HepG2 (cell line): Measurements from ENCODE around the gene SMC6. TPM values are rescaled to one million over a fixed set of nuclear protein-coding genes. Genes with fewer than 3 reads are reported as not detected.
A peak's percentile ranks its signal among the peaks of the same experiment; 100 is the strongest.

Experiments used
- ATAC-seq: fragments of 200-7000 bp; cut with Tn5 transposase; 3 replicates; pipeline ENCODE4 v1.9.1; 2020; ENCODE audit warnings: mild to moderate bottlenecking, moderate library complexity
- BruUV-seq: library from RNA; stranded (reverse); fragments of 400-500 nt; replicated peaks from 2 replicates; lab custom pipeline; 2021; lab: Mats Ljungman, UMichigan
- CTCF ChIA-PET: fragments of 300-600 bp; formaldehyde crosslinking; extraction: SDS; loops from one replicate; lab custom pipeline; 2021; ENCODE audit warnings: low total read pairs, inconsistent platforms, low intra/inter-chr PET ratio; lab: Yijun Ruan, JAX
- POLR2A ChIA-PET: fragments of 350-600 bp; sonication (Branson Sonifier 250); formaldehyde crosslinking; loops from one replicate; lab custom pipeline; 2020; ENCODE audit warnings: antibody characterized with exemption, inconsistent platforms; lab: Yijun Ruan, JAX
- DNase-seq: peaks from one replicate; pipeline ENCODE4 v3.0.0-alpha.2; 2015; ENCODE audit warnings: low spot score
- FAIRE-seq: peaks from 3 replicates; lab custom pipeline; 2011; peaks lifted over from hg19 to GRCh38; lab: Jason Lieb, UNC
- H2AFZ ChIP-seq: one replicate; pipeline ENCODE4 v1.6.1; 2011; ENCODE audit warnings: low read length, inconsistent platforms
- H3K27ac ChIP-seq: fragments of 300-600 bp; 3 replicates; pipeline ENCODE4 v1.8.0; 2011; ENCODE audit warnings: mixed run types, mild to moderate bottlenecking, mixed read lengths, low read length, inconsistent platforms; ENCODE audit not compliant: insufficient read depth; ENCODE audit errors: extremely low read length
- H3K27me3 ChIP-seq, 2 experiments: fragments of 200-600 bp in 1 of 2; 2 replicates in 1 of 2; 3 replicates in 1 of 2; pipeline versions ENCODE4 v1.6.0 to v1.8.0; 2011; ENCODE audit warnings: low read length in 2 of 2, mild to moderate bottlenecking in 2 of 2, moderate library complexity in 2 of 2, inconsistent platforms in 1 of 2; ENCODE audit not compliant: insufficient read depth in 2 of 2, control insufficient read depth in 1 of 2
- H3K36me3 ChIP-seq, 2 experiments: fragments of 200-600 bp in 1 of 2; replicated peaks in 1 of 2; 2 replicates in 1 of 2; 3 replicates in 1 of 2; pipeline versions ENCODE4 v1.5.1 to v1.8.0; 2011; ENCODE audit warnings: low read length in 2 of 2, inconsistent platforms in 1 of 2; ENCODE audit not compliant: insufficient read depth in 2 of 2, control insufficient read depth in 1 of 2
- H3K4me1 ChIP-seq: 2 replicates; pipeline ENCODE4 v1.5.1; 2012; ENCODE audit warnings: low read length, inconsistent platforms; ENCODE audit not compliant: insufficient read depth
- H3K4me2 ChIP-seq: 2 replicates; pipeline ENCODE4 v1.6.0; 2011; ENCODE audit warnings: low read depth, low read length, inconsistent platforms
- H3K4me3 ChIP-seq, 3 experiments: fragments of 200-600 bp in 1 of 3; sonication (generic), shearing (Covaris generic) in 1 of 3; replicated peaks in 1 of 3; 2 replicates each; pipeline ENCODE4 v1.5.1; 2011 to 2016; ENCODE audit warnings: low read length in 3 of 3, inconsistent platforms in 2 of 3, low read depth in 2 of 3, mild to moderate bottlenecking in 2 of 3, control low read depth in 1 of 3, mixed read lengths in 1 of 3; ENCODE audit not compliant: insufficient read depth in 1 of 3
- H3K79me2 ChIP-seq: one replicate; pipeline ENCODE4 v1.6.1; 2011; ENCODE audit warnings: low read length, inconsistent platforms; ENCODE audit not compliant: insufficient read depth
- H3K9ac ChIP-seq: 2 replicates; pipeline ENCODE4 v1.6.0; 2011; ENCODE audit warnings: mild to moderate bottlenecking, low read depth, low read length, inconsistent platforms; ENCODE audit not compliant: insufficient read depth
- H3K9me3 ChIP-seq: 2 replicates; pipeline ENCODE4 v1.5.1; 2012; ENCODE audit warnings: mild to moderate bottlenecking, low read length
- H4K20me1 ChIP-seq: 2 replicates; pipeline ENCODE4 v1.6.0; 2011; ENCODE audit warnings: inconsistent platforms, mild to moderate bottlenecking, low read length, moderate library complexity; ENCODE audit not compliant: insufficient read depth
- CAMTA2 ChIP-seq: sonication (generic); formaldehyde crosslinking; IDR thresholded peaks from 2 replicates; pipeline ENCODE4 v1.4.0; 2020; ENCODE audit warnings: mild to moderate bottlenecking, missing genetic modification reagents, borderline replicate concordance
- CEBPB ChIP-seq: IDR thresholded peaks from 2 replicates; pipeline ENCODE4 v1.6.1; 2011; ENCODE audit warnings: low read depth, low read length, improper control_type of control experiment, borderline replicate concordance
- KDM1A ChIP-seq: IDR thresholded peaks from 2 replicates; pipeline ENCODE4 v1.6.1; 2016; ENCODE audit warnings: missing compliant biosample characterization
- ZNF142 ChIP-seq: sonication (generic); formaldehyde crosslinking; IDR thresholded peaks from 2 replicates; pipeline ENCODE4 v1.4.0; 2020; ENCODE audit warnings: missing genetic modification reagents
- ZNF335 ChIP-seq: sonication (generic); formaldehyde crosslinking; IDR thresholded peaks from 2 replicates; pipeline ENCODE4 v1.4.0; 2020; ENCODE audit warnings: missing genetic modification reagents
- ZNF430 ChIP-seq: sonication (generic); formaldehyde crosslinking; IDR thresholded peaks from 2 replicates; pipeline ENCODE4 v1.9.0; 2021; ENCODE audit warnings: mild to moderate bottlenecking, missing genetic modification reagents
- ZNF446 ChIP-seq: sonication (generic); formaldehyde crosslinking; IDR thresholded peaks from 2 replicates; pipeline ENCODE4 v1.5.0; 2020; ENCODE audit warnings: mild to moderate bottlenecking, missing genetic modification reagents
- ZSCAN29 ChIP-seq: sonication (generic); formaldehyde crosslinking; conservative IDR thresholded peaks from 2 replicates; pipeline ENCODE4 v1.4.0; 2020; ENCODE audit warnings: mild to moderate bottlenecking, missing genetic modification reagents
- WGBS: methylation state at CpG from one replicate; pipeline ENCODE4 v1.1.6; 2017; ENCODE audit warnings: low lambda C conversion rate; 5-methylcytosine and 5-hydroxymethylcytosine counted together
- in situ Hi-C: cut with HindIII; loops from 2 replicates; pipeline ENCODE4 v1.10.0; 2017; ENCODE audit warnings: low pct_unique_long_range_greater_than_20kb; ENCODE audit not compliant: extremely low pct_ligation_motif_present
- intact Hi-C: fragments of 100-400 bp; cut with micrococcal nuclease; formaldehyde crosslinking; loops from one replicate; pipeline ENCODE4 v1.10.0; 2022; ENCODE audit not compliant: unreplicated experiment
- polyA plus RNA-seq, 8 experiments: library from polyadenylated mRNA; depleted of rRNA in 3 of 8; stranded (reverse) in 7 of 8; unstranded in 1 of 8; fragments of >200 nt; fragmentation: Illumina TruSeq in 4 of 8; extraction: Trizol in 4 of 8; gene quantifications; 2 replicates each; pipeline versions ENCODE4 v1.2.1 to v1.2.3, GENCODE V29; 2011 to 2016; ENCODE audit warnings: low read depth in 4 of 8, missing spikeins in 1 of 8, mixed read lengths in 1 of 8; ENCODE audit not compliant: insufficient read depth in 1 of 8
- total RNA-seq, 5 experiments: library from RNA; depleted of rRNA; stranded (reverse); fragments of >200 nt; fragmentation: Illumina TruSeq; extraction: Trizol; gene quantifications; 2 replicates each; pipeline ENCODE4 v1.2.3, GENCODE V29; 2016; ENCODE audit warnings: low read depth in 1 of 5
- TF ChIP-seq, protein P1 (sequence below): sonication (generic); formaldehyde crosslinking; IDR thresholded peaks from 2 replicates; pipeline ENCODE4 v1.4.0; 2020; ENCODE audit warnings: missing genetic modification reagents
- TF ChIP-seq, protein P2 (sequence below): sonication (generic); formaldehyde crosslinking; IDR thresholded peaks from 2 replicates; pipeline ENCODE4 v1.8.0; 2022; ENCODE audit warnings: low read depth, missing genetic modification reagents

The SMC6 gene
- total and polyA plus RNA-seq, 2 of the 13 experiments (the other 11 are each of a cell fraction or from before 2014, with no cell fraction given) = 18.9 to 55.3 TPM

GRCh38 chr2:17729880-17730279 lies 23.7 kb downstream of the SMC6 start:
- TSS peak; percentile 30 for BruUV-seq
- peak; percentile 66; the same call in 1 of the 2 replicates for TF ChIP-seq CEBPB
- TF ChIP-seq CAMTA2 (CRISPR knock-in tag) = no peak
- no peak overlapping the region for H3K9ac ChIP-seq
- H3K4me1 ChIP-seq = no peaks in the 10 kb centered on the region
- peaks cover 8 to 48% of the 10 kb centered on the region in 2 experiments for H3K36me3 ChIP-seq
- intact Hi-C loops = no loop called here
- 92% methylated on average over 2 of the region's 2 CpGs for WGBS
- no peaks in the 10 kb centered on the region for H3K79me2 ChIP-seq
- no peaks in the 10 kb centered on the region for H4K20me1 ChIP-seq
- H2AFZ ChIP-seq = no peak overlapping the region
- no peaks in the 10 kb centered on the region for H3K9me3 ChIP-seq
- no peak overlapping the region for H3K4me2 ChIP-seq
- no peak for ATAC-seq
- H3K27me3 ChIP-seq = no peaks in the 10 kb centered on the region
- ChIA-PET POLR2A (no interaction called here), CTCF (no interaction called here)
- no peak for FAIRE-seq
- H3K4me3 ChIP-seq = no peak overlapping the region
- no peak overlapping the region for H3K27ac ChIP-seq
- no peak for DNase-seq
- in situ Hi-C loops = no loop called here

GRCh38 chr2:17728210-17728609 lies 25.4 kb downstream of the SMC6 start:
- intact Hi-C loops (no loop called here), in situ Hi-C loops (no loop called here)
- DNase-seq (no peak), ATAC-seq (no peak), FAIRE-seq (no peak)
- H3K4me3 ChIP-seq = no peak overlapping the region
- H3K9ac ChIP-seq = no peak overlapping the region
- no peak overlapping the region for H3K27ac ChIP-seq
- WGBS = 97% methylated on average over 6 of the region's 6 CpGs
- ChIA-PET POLR2A (no interaction called here), CTCF (no interaction called here)
- peaks cover 8 to 47% of the 10 kb centered on the region in 2 experiments for H3K36me3 ChIP-seq
- H2AFZ ChIP-seq = no peak overlapping the region
- no TSS peak for BruUV-seq
- H3K4me2 ChIP-seq = no peak overlapping the region
- H4K20me1 ChIP-seq = no peaks in the 10 kb centered on the region
- no peaks in the 10 kb centered on the region for H3K79me2 ChIP-seq
- H3K9me3 ChIP-seq = no peaks in the 10 kb centered on the region
- H3K27me3 ChIP-seq = no peaks in the 10 kb centered on the region
- H3K4me1 ChIP-seq = no peaks in the 10 kb centered on the region
- TF ChIP-seq, protein P1, sequence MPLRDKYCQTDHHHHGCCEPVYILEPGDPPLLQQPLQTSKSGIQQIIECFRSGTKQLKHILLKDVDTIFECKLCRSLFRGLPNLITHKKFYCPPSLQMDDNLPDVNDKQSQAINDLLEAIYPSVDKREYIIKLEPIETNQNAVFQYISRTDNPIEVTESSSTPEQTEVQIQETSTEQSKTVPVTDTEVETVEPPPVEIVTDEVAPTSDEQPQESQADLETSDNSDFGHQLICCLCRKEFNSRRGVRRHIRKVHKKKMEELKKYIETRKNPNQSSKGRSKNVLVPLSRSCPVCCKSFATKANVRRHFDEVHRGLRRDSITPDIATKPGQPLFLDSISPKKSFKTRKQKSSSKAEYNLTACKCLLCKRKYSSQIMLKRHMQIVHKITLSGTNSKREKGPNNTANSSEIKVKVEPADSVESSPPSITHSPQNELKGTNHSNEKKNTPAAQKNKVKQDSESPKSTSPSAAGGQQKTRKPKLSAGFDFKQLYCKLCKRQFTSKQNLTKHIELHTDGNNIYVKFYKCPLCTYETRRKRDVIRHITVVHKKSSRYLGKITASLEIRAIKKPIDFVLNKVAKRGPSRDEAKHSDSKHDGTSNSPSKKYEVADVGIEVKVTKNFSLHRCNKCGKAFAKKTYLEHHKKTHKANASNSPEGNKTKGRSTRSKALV (CRISPR knock-in tag) = no peak
- TF ChIP-seq ZNF142 (CRISPR knock-in tag) (no peak), KDM1A (CRISPR knock-in tag) (no peak), ZNF446 (CRISPR knock-in tag) (no peak), ZNF430 (no peak), ZSCAN29 (CRISPR knock-in tag) (no peak), ZNF335 (CRISPR knock-in tag) (no peak)
- TF ChIP-seq, protein P2, sequence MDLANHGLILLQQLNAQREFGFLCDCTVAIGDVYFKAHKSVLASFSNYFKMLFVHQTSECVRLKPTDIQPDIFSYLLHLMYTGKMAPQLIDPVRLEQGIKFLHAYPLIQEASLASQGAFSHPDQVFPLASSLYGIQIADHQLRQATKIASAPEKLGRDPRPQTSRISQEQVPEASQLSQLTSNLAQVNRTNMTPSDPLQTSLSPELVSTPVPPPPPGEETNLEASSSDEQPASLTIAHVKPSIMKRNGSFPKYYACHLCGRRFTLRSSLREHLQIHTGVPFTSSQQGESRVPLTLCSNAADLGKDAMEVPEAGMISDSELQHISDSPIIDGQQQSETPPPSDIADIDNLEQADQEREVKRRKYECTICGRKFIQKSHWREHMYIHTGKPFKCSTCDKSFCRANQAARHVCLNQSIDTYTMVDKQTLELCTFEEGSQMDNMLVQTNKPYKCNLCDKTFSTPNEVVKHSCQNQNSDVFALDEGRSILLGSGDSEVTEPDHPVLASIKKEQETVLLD (CRISPR knock-in tag) = no peak
